HG02870 (cell line): ENCODE data around the gene CAMK1.

ENCODE experiments used
- ATAC-seq: cut with Tn5 transposase; IDR thresholded peaks from one replicate; pipeline ENCODE4 v1.9.1; 2021; ENCODE audit warnings: mild to moderate bottlenecking, moderate library complexity; ENCODE audit not compliant: unreplicated experiment

Gene CAMK1

GRCh38 chr3:9769426-9770275, at the start of gene CAMK1:
TSS of gene CAMK1 (minus strand) at chr3:9769947. CDS start at chr3:9767749, 2,198 bp downstream.
- peak; percentile 57 for ATAC-seq

DNA sequence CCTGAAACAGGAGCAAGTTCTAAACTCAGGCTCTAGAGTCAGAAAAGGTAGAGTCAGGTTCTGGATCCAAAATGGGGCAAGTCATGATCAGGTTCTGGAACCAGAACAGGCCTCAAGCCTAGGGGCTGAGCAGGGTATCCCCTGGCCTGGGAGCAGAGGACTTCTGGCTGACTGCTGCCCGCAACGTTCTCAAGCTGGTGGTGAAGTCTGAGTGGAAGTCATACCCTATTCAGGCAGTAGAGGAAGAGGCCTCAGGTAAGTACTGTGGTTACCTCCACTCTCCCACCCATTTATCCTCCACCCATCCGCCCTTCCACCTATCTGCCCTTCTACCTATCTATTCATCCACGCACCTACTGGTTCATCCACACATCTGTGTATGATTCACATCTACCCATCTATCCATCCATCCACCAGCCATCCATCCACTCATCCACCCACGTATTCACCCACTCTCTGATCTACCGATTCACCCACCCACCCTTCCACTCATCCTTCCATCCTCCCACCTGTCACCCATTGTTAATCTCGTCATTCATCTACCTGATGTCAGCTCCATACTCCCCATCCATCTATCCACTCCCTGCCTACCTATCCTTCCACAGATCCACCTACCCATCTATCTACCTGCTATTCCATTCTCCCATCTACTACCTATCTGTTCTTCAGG, 49.1 kb upstream of the CAMK1 start:
- ATAC-seq, result no peak

GRCh38 chr3:9817436-9817835, 47.7 kb upstream of the CAMK1 start:
- ATAC-seq, result no peak

GRCh38 chr3:9815986-9816385, 46.2 kb upstream of the CAMK1 start:
- no peak for ATAC-seq

GRCh38 chr3:9812870-9813483, 43.2 kb upstream of the CAMK1 start:
- ATAC-seq, result no peak

DNA sequence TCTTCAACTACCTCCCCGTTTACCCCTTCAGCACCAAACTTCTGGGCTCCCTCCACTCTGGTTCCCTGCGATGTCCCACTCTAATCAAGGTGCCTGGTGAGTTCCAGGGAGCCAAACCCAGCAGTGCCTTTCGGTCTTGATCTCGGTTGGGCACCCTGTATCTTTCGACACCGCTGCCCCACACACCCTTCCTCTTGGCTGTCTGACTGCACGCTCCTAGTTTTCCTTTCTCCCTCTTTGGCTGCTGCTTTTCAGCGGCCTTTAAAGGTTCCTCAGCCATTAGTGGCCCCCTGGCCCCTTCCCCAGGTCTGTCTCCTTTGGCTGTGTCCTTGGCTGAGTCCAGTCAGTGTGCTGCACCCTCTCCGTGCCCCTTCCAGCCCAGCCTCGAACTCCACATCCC, 41.1 kb upstream of the CAMK1 start:
- ATAC-seq, result no peak

DNA sequence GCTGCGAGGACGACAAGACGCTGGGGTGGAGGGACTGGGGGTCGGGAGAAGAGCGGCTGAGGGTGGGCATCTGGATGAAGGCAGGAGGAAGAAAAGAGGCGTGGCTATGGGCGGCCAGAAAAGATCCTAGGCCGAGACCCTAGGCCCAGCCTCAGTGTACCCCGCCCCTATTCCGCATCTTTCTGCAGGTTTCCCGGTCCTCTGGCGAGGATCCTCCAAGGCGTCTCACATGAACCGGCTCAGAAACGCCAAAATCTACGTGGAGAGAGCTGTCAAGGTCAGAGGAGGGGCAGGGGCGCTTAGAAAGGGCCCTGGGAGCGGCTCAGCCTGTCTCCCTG, 40.7 kb upstream of the CAMK1 start:
- ATAC-seq, result no peak

GRCh38 chr3:9809615-9810432, 40.1 kb upstream of the CAMK1 start, which contains the start of gene TTLL3:
TSS of gene TTLL3 (plus strand) at chr3:9810262. CDS start at chr3:9810662, 400 bp downstream.
- ATAC-seq, result peak; percentile 45

DNA sequence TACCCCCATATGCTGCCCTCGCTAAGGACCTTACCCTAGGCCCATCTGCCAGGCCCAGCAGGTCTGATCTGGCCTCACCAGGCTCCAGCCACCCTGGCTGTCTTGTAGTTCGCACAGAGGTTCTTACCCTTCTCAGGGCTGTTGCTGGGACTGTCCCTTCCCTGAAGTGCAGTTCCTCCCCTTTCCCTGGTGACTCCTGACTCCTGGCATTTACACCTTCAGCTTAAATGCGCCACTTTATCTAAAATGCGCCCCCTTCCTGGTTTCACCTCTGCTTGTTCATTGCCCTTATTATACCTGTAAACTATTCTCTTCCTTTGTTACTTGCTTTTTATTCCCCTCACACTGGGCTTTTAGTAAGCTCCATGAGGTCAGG, 39.5 kb upstream of the CAMK1 start:
- ATAC-seq, result peak; percentile 15

- no peak for ATAC-seq
Observed at GRCh38 chr3:9808345-9809037, 38.7 kb upstream of the CAMK1 start.

DNA sequence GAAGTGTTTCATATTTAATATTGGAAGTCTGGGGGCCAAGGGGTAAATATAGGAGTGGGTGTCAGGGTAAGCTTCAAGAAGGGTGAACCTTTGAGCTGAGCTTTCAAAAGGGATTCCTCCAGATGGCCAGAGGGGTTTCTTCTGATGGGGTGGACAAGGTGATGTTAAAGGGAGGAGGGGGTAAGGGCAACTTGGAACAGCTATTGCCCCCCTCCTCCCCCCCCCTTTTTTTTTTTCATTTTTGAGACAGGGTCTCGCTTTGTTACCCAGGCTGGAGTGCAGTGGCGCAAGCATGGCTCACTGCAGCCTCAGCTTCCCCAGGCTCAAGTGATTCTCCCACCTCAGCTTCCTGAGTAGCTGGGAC, 38.2 kb upstream of the CAMK1 start:
- ATAC-seq, result no peak

DNA sequence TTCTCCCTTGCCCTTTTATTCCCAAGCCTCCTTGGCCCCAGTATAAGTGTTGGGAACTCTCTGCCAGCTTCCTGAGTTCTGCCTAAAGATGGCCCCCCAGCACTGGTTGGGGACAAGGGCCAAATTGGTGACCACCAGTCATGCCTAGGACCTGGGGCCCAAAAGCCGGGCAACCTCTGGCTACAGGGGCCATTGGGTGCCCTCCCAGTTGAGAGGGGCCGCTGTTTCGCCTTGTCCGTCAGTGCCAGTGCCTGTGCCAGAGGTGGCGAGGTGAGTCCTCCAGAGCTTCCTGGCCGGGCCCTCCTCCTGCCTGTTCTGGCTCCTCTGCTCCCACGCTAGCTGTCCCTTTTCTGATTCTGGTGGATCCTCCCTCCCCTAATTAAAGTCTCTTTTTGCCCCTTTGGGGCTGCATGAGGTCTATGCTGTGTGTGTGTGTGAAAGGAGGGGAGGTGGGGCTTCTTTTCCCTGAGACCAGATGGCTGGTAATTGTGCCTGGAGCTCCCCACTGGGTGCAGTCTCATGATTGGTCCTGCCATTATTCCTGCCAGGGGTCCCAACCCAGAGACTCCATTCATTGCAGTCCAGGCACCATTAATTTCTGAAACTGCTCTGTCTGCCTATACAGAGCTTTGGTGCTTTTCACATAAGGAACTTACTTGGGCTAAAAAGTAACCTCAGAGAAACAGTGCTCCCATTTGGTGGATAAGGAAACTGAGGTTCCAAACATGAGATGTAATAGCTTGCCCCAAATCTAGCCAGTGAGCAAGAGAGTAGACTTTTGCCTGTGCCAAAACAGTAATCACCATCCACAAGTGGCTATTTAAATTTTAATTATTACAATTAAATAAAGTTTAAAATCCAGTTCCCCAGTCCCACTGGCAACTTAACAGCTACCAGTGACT, 37.2 kb upstream of the CAMK1 start:
- ATAC-seq, result no peak

- no peak for ATAC-seq
Observed at GRCh38 chr3:9806137-9806536, 36.4 kb upstream of the CAMK1 start.

GRCh38 chr3:9804996-9805395, 35.2 kb upstream of the CAMK1 start:
- ATAC-seq, result no peak

- ATAC-seq, result no peak
Observed at GRCh38 chr3:9803494-9803893, 33.7 kb upstream of the CAMK1 start.

DNA sequence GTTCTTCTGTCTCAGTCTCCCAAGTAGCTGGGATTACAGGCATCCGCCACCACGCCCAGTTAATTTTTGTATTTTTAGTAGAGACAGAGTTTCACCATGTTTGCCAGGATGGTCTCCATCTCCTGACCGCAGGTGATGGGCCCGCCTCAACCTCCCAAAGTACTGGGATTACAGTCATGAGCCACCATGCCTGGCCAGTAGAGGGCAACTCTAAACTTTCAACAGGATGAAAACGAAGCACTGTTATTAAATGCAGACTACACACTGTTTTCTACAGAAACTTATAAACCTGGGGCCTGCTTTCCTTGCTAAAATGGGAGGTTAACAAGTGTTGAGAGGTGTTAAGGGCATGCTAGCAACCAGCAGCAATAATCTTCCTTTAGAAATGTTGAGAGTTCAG, 30.8 kb upstream of the CAMK1 start:
- ATAC-seq, result no peak

GRCh38 chr3:9797196-9797945, 27.6 kb upstream of the CAMK1 start:
- no peak for ATAC-seq

DNA sequence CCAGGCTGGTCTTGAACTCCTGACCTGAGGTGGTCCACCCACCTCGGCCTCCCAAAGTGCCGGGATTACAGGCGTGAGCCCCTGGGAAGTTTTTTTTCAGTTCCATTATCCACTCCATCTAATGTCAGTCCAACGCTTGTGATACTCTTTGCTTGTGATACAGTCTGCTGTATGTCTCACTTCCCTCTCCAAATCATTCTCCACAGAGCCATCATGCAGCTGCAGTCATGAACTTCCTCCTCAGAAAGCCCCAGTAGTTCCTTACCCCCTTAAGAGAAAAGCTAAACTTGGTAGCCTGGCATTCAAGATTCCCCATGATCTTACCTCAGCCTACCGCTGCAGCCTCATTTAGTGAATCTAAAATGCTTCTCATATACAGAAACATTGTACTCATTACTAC, 25.5 kb upstream of the CAMK1 start:
- ATAC-seq, result no peak

- ATAC-seq, result no peak
Observed at GRCh38 chr3:9794400-9794799, 24.7 kb upstream of the CAMK1 start.
